Skeletal muscle tissue (tissue), 5 donors: Measurements from ENCODE around the gene AKR1C3. TPM values are rescaled to one million over a fixed set of nuclear protein-coding genes. Genes with fewer than 3 reads are reported as not detected.

Experiments used
- H3K27ac ChIP-seq: one replicate; pipeline ENCODE4 v1.7.0; 2013; ENCODE audit warnings: mild to moderate bottlenecking, low read depth, low read length, inconsistent platforms
- H3K27me3 ChIP-seq, 3 donors: one replicate each; pipeline ENCODE4 v1.7.0; 2013; ENCODE audit warnings: low read length in 3 of 3; ENCODE audit not compliant: control insufficient read depth in 3 of 3, insufficient read depth in 3 of 3
- H3K36me3 ChIP-seq, 3 donors: one replicate each; pipeline ENCODE4 v1.7.0; 2013; ENCODE audit warnings: low read length in 3 of 3; ENCODE audit not compliant: control insufficient read depth in 3 of 3, insufficient read depth in 3 of 3
- H3K4me1 ChIP-seq, 3 donors: one replicate each; pipeline ENCODE4 v1.7.0; 2013; ENCODE audit warnings: low read length in 3 of 3, mild to moderate bottlenecking in 3 of 3; ENCODE audit not compliant: control insufficient read depth in 3 of 3, insufficient read depth in 3 of 3
- H3K4me3 ChIP-seq, 3 donors: one replicate each; pipeline ENCODE4 v1.7.0; 2013; ENCODE audit warnings: low read length in 3 of 3
- H3K9ac ChIP-seq, 3 donors: one replicate each; pipeline ENCODE4 v1.7.0; 2013; ENCODE audit warnings: low read length in 3 of 3, mild to moderate bottlenecking in 3 of 3, moderate library complexity in 2 of 3, low read depth in 1 of 3
- H3K9me3 ChIP-seq, 3 donors: one replicate each; pipeline ENCODE4 v1.7.0; 2013; ENCODE audit warnings: low read length in 3 of 3; ENCODE audit not compliant: control insufficient read depth in 3 of 3
- small RNA-seq: library from RNA; depleted of rRNA; stranded (forward); fragments of <200 nt; gene quantifications from one replicate; pipeline ENCODE3, GENCODE V24; 2014
- total RNA-seq: library from RNA; depleted of rRNA; stranded (reverse); fragments of >200 nt; gene quantifications from one replicate; pipeline ENCODE4 v1.2.3, GENCODE V29; 2014
- donor health status: Osteomylitis.

Gene AKR1C3
- total RNA-seq, 1 donor from 2014 or later = 1.6 TPM

- Histone ChIP-seq H3K4me1 (no peaks in the 10 kb centered on the region), H3K27ac (no peak overlapping the region), H3K27me3 (no peaks in the 10 kb centered on the region), H3K36me3 (no peaks in the 10 kb centered on the region), H3K9ac (no peak overlapping the region), H3K9me3 (peaks cover 0 to 3% (median under 1%) of the 10 kb centered on the region in 3 donors), H3K4me3 (no peak overlapping the region)
Measured at GRCh38 chr10:5155951-5156350, 61.7 kb downstream of the AKR1C3 start.

Small RNA genes lying within 50 kb of the gene (small RNA-seq; reads per million reads assigned to genes)
- not detected for gene RF00096

Other genes with a start within 250 kb of the AKR1C3 start
- 9.9 TPM for gene AKR1C1, start 131.0 kb upstream of the AKR1C3 start, total RNA-seq
- 4.2 TPM for gene AKR1C2, start 90.6 kb upstream of the AKR1C3 start, total RNA-seq
- not detected for gene AKR1C8, start 90.7 kb downstream of the AKR1C3 start, total RNA-seq
- gene AKR1C4, start 102.4 kb downstream of the AKR1C3 start, total RNA-seq = not detected